NCI-H187 (cell line): Measurements from ENCODE around the gene CD33.

Source experiments
- DNase-seq, 2 experiments: peaks; one replicate each; lab custom pipeline; 2025; lab: John Stamatoyannopoulos, UW

Gene CD33

DNA sequence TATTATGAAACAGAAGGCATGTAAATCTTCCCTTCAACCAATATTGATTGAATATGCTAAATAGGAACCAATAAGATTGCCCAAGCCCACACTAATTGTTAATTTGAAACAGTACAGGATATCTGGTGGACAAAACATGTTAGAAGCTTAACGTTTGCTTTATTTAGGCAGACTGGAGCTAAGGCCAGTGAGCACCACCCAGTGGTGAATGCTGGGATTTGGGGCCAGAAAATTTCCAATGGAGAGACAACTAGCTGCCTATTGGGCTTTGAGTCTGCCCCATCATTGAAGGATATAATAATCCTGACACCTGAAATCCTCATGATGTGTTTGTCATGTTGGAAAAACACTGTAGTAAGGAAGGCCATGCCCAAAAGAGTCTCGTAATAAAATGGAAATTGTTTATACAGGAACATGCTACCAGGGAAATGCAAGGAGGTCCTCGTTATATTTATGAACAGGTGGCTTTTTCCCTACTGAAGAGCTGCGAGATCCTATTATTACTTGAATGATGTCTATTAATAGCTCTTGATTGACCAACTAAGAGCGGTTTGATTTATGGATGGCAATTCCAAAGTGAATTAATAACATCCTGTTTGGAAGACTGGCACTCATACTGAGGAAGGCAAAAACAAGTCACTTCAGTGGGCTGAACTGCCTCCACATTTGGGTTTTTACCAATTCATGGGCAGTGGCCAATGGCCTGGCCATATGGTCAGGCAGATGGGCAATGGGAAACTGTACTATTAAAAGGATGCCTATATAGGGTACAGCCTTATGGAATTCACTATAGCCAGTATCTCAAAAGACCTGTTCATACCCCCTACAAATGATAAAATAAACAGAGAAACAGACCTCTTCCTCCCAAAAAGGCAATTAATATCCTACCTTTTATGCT, 34.7 kb downstream of the CD33 start:
- DNase-seq: no peak

DNA sequence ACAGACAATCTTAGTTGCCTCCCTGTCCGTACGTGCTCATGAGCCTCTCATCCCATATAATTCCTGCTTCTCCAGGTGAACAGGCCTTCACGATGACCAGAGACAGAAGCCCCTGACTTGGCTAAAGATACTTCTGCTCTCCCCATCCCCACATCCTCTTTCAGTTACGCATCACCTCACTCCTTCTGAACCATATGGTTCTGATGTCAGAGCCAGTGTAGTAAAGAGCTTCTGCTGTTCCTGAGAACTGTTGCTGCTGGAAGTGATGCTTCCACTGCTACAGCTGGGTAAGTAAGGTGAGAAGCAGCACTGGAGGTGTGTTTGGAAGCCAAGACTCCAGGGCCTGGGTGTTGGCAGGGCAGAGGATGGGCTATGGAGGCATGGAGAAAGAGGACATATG, 38.9 kb downstream of the CD33 start:
- DNase-seq: no peak

DNA sequence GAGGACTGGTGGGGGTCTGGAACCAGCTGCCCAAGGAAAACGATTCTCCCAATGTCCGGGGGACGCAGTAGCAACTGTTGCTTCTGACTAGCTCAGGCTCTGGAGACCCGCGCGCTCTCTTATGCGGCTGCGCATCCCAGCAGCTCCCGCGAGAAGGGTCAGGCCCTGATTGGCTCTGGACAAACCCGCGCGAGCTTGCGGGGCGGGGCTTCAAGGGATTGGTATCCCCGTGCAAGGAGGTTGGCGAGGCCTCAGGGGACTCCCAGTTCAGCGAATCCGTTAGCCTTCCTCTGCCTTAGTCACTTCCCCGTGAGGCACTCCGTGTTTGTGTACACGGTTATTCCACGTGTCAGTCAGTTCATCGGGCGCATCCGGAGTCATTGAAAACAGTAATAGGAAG, 46.2 kb downstream of the CD33 start:
- no peak for DNase-seq

DNA sequence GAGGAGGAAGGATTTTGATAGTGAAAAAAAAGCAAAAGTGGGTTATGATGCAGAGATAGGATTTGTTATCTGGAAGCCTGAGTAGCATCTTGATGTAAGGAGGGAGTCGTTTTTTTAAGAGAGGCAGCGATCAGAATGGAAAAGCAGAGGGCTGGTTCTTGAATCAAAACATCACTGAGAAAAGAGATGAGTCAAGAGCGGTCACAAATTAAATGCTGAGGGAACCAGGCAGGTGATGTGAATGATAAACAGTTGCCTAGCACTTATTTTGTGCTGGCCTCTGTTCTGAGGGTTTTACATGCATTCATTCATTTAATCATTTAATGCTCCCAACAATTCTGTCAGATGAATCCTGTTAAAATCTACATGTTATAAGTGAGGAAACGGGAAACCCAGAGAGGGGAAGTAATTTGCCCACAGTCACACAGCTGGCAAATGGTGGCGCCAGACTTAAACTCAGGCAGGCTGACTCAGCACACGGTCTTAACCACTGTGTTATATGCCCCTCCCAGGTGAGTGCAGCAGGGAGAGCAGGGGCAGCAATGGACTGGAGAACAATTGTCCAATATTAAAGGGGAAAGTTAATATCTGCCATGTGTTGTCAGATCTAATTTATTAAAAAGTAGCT, 47.4 kb downstream of the CD33 start:
- no peak for DNase-seq

DNA sequence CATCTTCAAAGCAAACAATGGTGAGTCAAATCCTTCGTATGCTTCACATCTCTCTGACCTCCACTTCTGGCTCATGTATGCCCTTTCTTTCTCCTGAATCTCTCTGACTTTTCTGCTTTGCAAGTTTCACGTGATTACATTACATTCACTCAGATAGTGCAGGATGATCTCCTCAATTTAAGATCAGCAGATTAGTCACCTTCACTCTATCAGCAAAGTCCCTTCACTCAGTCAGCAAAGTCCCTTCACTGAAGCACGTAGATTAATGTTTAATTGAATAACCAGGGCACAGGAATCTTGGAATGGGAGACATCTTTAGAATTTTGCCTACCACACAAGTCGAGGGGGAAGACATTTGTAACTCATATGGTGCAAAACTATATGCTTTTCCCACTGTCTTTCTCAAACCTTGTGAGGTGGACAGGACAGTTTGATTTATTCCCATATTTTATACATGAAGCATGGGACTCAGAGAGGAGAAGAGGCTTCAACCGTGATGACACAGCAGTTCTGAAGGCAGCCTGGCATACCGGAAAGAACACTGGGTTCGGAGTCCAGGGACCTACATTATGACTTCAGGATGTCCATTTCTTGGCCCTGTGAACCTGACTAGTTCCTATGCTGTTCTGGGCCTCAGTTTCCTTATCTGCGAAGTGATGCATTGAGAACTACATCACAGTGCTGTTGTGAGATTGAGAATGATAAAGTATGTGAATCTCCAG, 49.3 kb downstream of the CD33 start:
- DNase-seq: no peak

DNA sequence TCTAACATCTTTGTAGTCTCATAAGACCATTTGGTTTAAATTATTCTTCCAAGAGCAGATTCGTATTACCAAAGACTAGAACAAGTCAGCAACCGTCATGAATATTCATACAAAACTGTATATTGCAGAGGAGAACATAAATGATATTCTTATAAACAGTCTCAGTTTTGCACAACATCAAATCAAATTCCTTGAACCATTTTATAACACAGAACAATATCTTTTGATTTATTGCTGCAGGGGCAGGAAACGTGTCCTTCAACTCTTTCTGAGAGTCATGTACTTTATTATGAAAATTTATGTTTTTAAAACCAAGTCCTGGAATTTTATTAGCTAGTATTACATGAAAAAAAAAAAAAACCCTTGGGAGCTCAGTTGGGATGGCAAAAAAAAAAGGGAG, 52.2 kb downstream of the CD33 start:
- DNase-seq: no peak

DNA sequence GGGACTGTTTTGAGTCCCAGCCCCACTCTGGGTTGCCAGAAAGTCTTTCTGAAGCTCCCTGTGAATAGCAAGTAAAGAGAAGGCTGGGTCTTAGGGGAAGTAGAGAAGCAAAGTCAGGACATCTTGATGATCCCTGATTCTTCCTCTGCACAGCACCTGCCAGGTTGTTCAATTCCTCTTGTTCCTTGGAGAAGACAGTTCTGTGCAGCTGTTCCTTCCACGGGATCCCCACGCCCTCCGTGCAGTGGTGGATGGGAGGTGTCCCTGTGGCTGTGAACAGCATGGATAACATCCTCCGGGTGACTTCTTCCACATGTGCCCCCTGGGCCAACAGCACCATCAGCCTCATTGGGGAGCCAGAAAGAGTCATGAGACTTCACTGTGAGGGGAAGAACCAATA, 57.5 kb downstream of the CD33 start:
- DNase-seq: no peak

DNA sequence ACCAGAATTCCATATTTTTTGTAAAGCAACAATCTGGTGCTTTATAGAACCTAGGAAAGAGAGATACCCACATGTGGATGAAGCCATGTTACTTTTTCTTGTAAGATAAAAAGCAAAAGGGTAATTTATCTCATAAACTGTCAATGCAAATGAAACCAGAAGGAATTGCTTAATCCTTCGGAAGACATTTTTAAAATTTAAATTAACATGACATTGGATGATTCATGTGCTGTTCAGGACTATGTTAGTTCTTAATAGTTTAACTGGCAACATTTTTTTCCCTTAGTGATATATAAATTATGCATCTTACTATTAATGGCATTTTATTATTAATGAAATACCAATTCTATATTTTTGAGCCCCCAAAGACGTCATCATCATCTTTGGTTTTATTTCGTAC, 60.8 kb downstream of the CD33 start:
- DNase-seq: no peak
